ENCODE measurements around the gene DHRSX. TPM values are rescaled to one million over a fixed set of nuclear protein-coding genes. Genes with fewer than 3 reads are reported as not detected.

DHRSX gene
- total and polyA plus RNA-seq, 9 of the 15 experiments (the other 6 are each of a cell fraction or from before 2014, with no cell fraction given) = 0.59 to 11.0 (median 6.2) TPM

DNA sequence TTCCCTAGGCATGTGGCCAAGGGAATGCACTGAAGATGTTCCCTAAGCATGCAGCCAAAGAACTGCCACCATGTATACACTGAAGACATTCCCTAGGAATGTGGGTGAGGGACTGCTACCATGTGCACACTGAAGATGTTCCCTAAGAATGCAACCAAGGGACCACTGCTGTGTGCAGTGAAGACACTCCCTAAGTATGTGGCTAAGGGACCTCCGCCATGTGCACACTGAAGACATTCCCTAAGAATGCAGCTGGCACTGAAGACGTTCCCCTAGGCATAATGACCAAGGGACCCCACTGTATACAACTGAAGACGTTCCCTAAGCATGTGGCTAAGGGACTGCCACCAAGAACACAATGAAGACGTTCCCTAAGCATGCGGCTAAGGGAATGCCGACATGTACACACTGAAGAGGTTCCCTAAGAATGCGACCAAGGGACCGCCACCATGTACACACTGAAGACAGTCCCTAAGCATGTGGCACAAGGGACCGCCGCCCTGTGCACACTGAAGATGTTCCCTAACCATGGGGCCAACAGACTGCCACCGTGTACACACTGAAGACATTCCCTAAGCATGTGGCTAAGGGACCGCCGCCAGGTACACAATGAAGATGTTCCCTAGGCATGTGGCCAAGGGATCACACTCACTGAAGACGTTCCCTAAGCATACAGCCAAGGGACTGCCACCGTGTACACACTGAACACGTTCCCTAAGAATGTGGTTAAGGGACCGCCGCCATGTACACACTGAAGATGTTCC, 25.6 kb downstream of the DHRSX start:
- 8% methylated on average over 16 of the region's 18 CpGs for WGBS (ENCODE audit: insufficient coverage, low coverage, missing lambda C conversion rate)
- Histone ChIP-seq H2AFZ (ENCODE audit: low read depth, low read length) (peak overlapping the region; percentile 90), H3K79me2 (ENCODE audit: control insufficient read depth, insufficient read depth, low read length) (peaks cover 14% of the 10 kb centered on the region), H3K4me2 (ENCODE audit: insufficient read depth, low read length) (peak overlapping the region; percentile 89), H4K20me1 (replicated peaks; ENCODE audit: control insufficient read depth, insufficient read depth, low read length) (no peaks in the 10 kb centered on the region), H3K9me1 (ENCODE audit: control insufficient read depth, insufficient read depth, low read length) (no peaks in the 10 kb centered on the region), H3K9ac (ENCODE audit: insufficient read depth in 1 of 2, low read depth in 2 of 2, low read length in 2 of 2) (peak overlapping the region in 1 of 2 experiments; percentile 32; a peak in 2 of 4 replicates), H3K4me1 (replicated peaks in 1 of 2; ENCODE audit: control insufficient read depth in 2 of 2, insufficient read depth in 2 of 2, low read length in 2 of 2) (peaks cover 0 to 13% of the 10 kb centered on the region in 2 experiments; a peak in 3 of 5 replicates), H3K4me3 (peak overlapping the region; percentile 21), H3K27ac (ENCODE audit: extremely low read depth, low read depth, low read length) (peak overlapping the region; percentile 84), H3K27me3 (ENCODE audit: control insufficient read depth in 2 of 2, insufficient read depth in 2 of 2, low read length in 2 of 2) (no peaks in the 10 kb centered on the region), H3K9me3 (replicated peaks; ENCODE audit: control insufficient read depth, insufficient read depth, low read depth, low read length) (no peaks in the 10 kb centered on the region), H3K36me3 (ENCODE audit: control insufficient read depth, insufficient read depth, low read length) (no peaks in the 10 kb centered on the region)
- peak; percentile 75 for FAIRE-seq
- ChIA-PET CTCF (ENCODE audit: low intra/inter-chr PET ratio) (no interaction called here), POLR2A (no interaction called here)
- no TSS peak for BruUV-seq (replicated peaks)
- ATAC-seq = peak; percentile 75
- peak in 2 of 4 experiments; percentile 26 to 87 for DNase-seq (ENCODE audit: extremely low read depth in 1 of 4, low spot score in 3 of 4)
- intact Hi-C loops (cut with micrococcal nuclease) = loop anchor here (1.0 to 2.0 kb wide), 4 partner anchors 11 to 118 kb away; no protein-coding TSS in a partner anchor
- in situ Hi-C loops (cut with MboI) = loop anchor here (5.0 kb wide), 1 partner anchor 112 kb away; no protein-coding TSS in a partner anchor
- no peak for TF ChIP-seq ATF1 (CRISPR knock-in tag; IDR thresholded peaks at IDR 0.05)
- TF ChIP-seq ATF1 (tag; IDR thresholded peaks at IDR 0.05) = peak; percentile 29; the same call in 1 of the 2 replicates
- TF ChIP-seq MCM7 (IDR thresholded peaks at IDR 0.05) = no peak
- TF ChIP-seq NEUROD1 (IDR thresholded peaks at IDR 0.05; ENCODE audit: borderline replicate concordance, low read depth, low read length, partially characterized antibody) = peak; percentile 63
- 0 out of 2 replicates have a peak, but pooled peaks have one; percentile 37 for TF ChIP-seq CREB3L1 (IDR thresholded peaks at IDR 0.05; ENCODE audit: borderline replicate concordance, low read depth)
- TF ChIP-seq TAF7 (tag; IDR thresholded peaks at IDR 0.05) = no peak
- TF ChIP-seq RNF2 (IDR thresholded peaks at IDR 0.05) = peak; percentile 83; the same call in 1 of the 2 replicates
- peak; percentile 80 for TF ChIP-seq FOXM1 (IDR thresholded peaks at IDR 0.05; ENCODE audit: low read depth)
- no peak for TF ChIP-seq FOXM1 (CRISPR knock-in tag; IDR thresholded peaks at IDR 0.05; ENCODE audit: low read depth)
- peak; percentile 76 for TF ChIP-seq NFIX (CRISPR knock-in tag; IDR thresholded peaks at IDR 0.05; ENCODE audit: low read depth)
- peak; percentile 33 for TF ChIP-seq NCOR1 (IDR thresholded peaks at IDR 0.05)
- peak in 1 of 2 experiments; percentile 28; a peak in 2 of 4 replicates for TF ChIP-seq RAD21 (CRISPR knock-in tag; conservative IDR thresholded peaks at IDR 0.05 in 1 of 2, IDR thresholded peaks at IDR 0.05 in 1 of 2)
- no peak for TF ChIP-seq POLR2AphosphoS2 (IDR thresholded peaks at IDR 0.05; ENCODE audit: low read length)
- TF ChIP-seq FOXK2 (conservative IDR thresholded peaks at IDR 0.05 in 1 of 2, IDR thresholded peaks at IDR 0.05 in 1 of 2; ENCODE audit: low read depth in 2 of 2) = peak; percentile 47 to 58; a peak in 3 of 4 replicates
- TF ChIP-seq ETV1 (tag; conservative IDR thresholded peaks at IDR 0.05; ENCODE audit: low read depth) = 0 out of 2 replicates have a peak, but pooled peaks have one; percentile 1
- TF ChIP-seq ARNT (IDR thresholded peaks at IDR 0.05) = 0 out of 4 replicates have a peak, but pooled peaks of 1 of the 2 experiments have one; percentile 36
- 0 out of 4 replicates have a peak, but pooled peaks of 1 of the 2 experiments have one; percentile 14 for TF ChIP-seq TRIM24 (IDR thresholded peaks at IDR 0.05)
- no peak for TF ChIP-seq TBL1XR1 (IDR thresholded peaks at IDR 0.05; ENCODE audit: low read length in 2 of 2)
- TF ChIP-seq NR2C2 (CRISPR knock-in tag; IDR thresholded peaks at IDR 0.05) = no peak
- peak; percentile 18; the same call in 1 of the 2 replicates for TF ChIP-seq NR2C2 (tag; IDR thresholded peaks at IDR 0.05)
- peak; percentile 42; the same call in 1 of the 2 replicates for TF ChIP-seq TEAD4 (IDR thresholded peaks at IDR 0.05; ENCODE audit: low read length)
- TF ChIP-seq TEAD4 (CRISPR knock-in tag; IDR thresholded peaks at IDR 0.05; ENCODE audit: borderline replicate concordance) = 0 out of 2 replicates have a peak, but pooled peaks have one; percentile 7
- no peak; the same call in 1 of the 2 replicates for TF ChIP-seq PHF8 (IDR thresholded peaks at IDR 0.05; ENCODE audit: borderline replicate concordance, low read length)
